DND-41 (cell line): Measurements from ENCODE around the gene AFAP1.

ENCODE experiments used
- CTCF ChIP-seq: IDR thresholded peaks from 2 replicates; pipeline ENCODE4 v1.5.1; 2012; ENCODE audit warnings: borderline replicate concordance, low read length, moderate library complexity, mild to moderate bottlenecking; ENCODE audit not compliant: poor library complexity, severe bottlenecking; ENCODE audit errors: extremely low read depth
- EZH2 ChIP-seq: IDR thresholded peaks from 3 replicates; pipeline ENCODE4 v1.6.1; 2012; ENCODE audit warnings: borderline replicate concordance, low read depth, mild to moderate bottlenecking, moderate library complexity, low read length, inconsistent platforms; ENCODE audit not compliant: severe bottlenecking

GRCh38 chr4:7959078-7959477 lies 19.4 kb upstream of the AFAP1 start:
- TF ChIP-seq CTCF, result no peak
- no peak for TF ChIP-seq EZH2
